H1 (cell line): ENCODE data around the gene ARHGEF26. TPM values are rescaled to one million over a fixed set of nuclear protein-coding genes. Genes with fewer than 3 reads are reported as not detected.

ENCODE experiments used
- CBX5 ChIP-seq: fragments of 300-800, 300-1000 bp; sonication (generic); IDR thresholded peaks from 2 replicates; pipeline ENCODE4 v1.7.1; 2016; ENCODE audit warnings: antibody characterized with exemption, low read length, low read depth
- CBX8 ChIP-seq: fragments of 300-800, 300-1000 bp; sonication (generic); IDR thresholded peaks from 2 replicates; pipeline ENCODE4 v1.7.1; 2016; ENCODE audit warnings: low read depth, low read length, borderline replicate concordance
- CHD7 ChIP-seq: fragments of 300-600 bp; sonication (generic); IDR thresholded peaks from 2 replicates; pipeline ENCODE4 v1.7.1; 2012; ENCODE audit warnings: low read length, moderate library complexity, mild to moderate bottlenecking, inconsistent platforms; ENCODE audit not compliant: insufficient replicate concordance
- CTBP2 ChIP-seq: IDR thresholded peaks from 2 replicates; pipeline ENCODE4 v1.7.0; 2011; ENCODE audit warnings: borderline replicate concordance, mild to moderate bottlenecking, moderate library complexity, mixed read lengths, low read length; ENCODE audit not compliant: insufficient read depth, insufficient read length
- RAD21 ChIP-seq, 2 experiments: IDR thresholded peaks in 1 of 2; conservative IDR thresholded peaks in 1 of 2; 2 replicates each; pipeline ENCODE4 v1.6.1; 2011; ENCODE audit warnings: low read depth in 2 of 2, low read length in 2 of 2, improper control_type of control experiment in 1 of 2, inconsistent platforms in 1 of 2, mild to moderate bottlenecking in 1 of 2, moderate library complexity in 1 of 2
- RBBP5 ChIP-seq: IDR thresholded peaks from 2 replicates; pipeline ENCODE4 v1.7.1; 2012; ENCODE audit warnings: low read depth, mild to moderate bottlenecking, inconsistent platforms, low read length, moderate library complexity, borderline replicate concordance
- SIRT6 ChIP-seq: IDR thresholded peaks from one replicate; pipeline ENCODE4 v1.7.1; 2012; ENCODE audit warnings: low read length, inconsistent platforms
- SIX5 ChIP-seq: IDR thresholded peaks from 2 replicates; pipeline ENCODE4 v1.6.1; 2011; ENCODE audit warnings: mild to moderate bottlenecking, low read depth, low read length
- SRF ChIP-seq: IDR thresholded peaks from 2 replicates; pipeline ENCODE4 v1.6.1; 2011; ENCODE audit warnings: mild to moderate bottlenecking, low read depth, low read length, moderate library complexity
- SUZ12 ChIP-seq: fragments of 200-600 bp; sonication (generic); IDR thresholded peaks from 2 replicates; pipeline ENCODE4 v1.6.1; 2012; ENCODE audit warnings: mild to moderate bottlenecking, inconsistent platforms, low read length, moderate library complexity, mixed read lengths
- polyA plus RNA-seq, 7 experiments: library from polyadenylated mRNA; depleted of rRNA in 3 of 7; stranded (reverse) in 5 of 7; unstranded in 2 of 7; fragments of >200 nt in 5 of 7; fragments of 200-250 nt in 2 of 7; gene quantifications; 1 replicate in 5 of 7; 2 replicates in 1 of 7; 4 replicates in 1 of 7; pipeline versions ENCODE4 v1.2.1 to v1.2.3, GENCODE V29; 2011 to 2013; ENCODE audit warnings: missing spikeins in 2 of 7, mixed read lengths in 2 of 7
- total RNA-seq: library from RNA; stranded (reverse); fragmentation: NEBNext Ultra II Directional; extraction: Animal tissue kit (Norgen Biotek cat#: 25700); gene quantifications from 2 replicates; pipeline ENCODE4 v1.2.1, GENCODE V29; 2021

The ARHGEF26 gene
- total and polyA plus RNA-seq, 2 of the 8 experiments (the other 6 are each of a cell fraction or from before 2014, with no cell fraction given), result 3.1 to 15.6 TPM

- TF ChIP-seq CHD7 (no peak), CBX8 (no peak), SIRT6 (no peak), CBX5 (no peak), SIX5 (no peak), CTBP2 (no peak), SRF (no peak), RBBP5 (no peak), RAD21 (IDR thresholded peaks at IDR 0.05 in 1 of 2, conservative IDR thresholded peaks at IDR 0.05 in 1 of 2; ENCODE audit: low read depth in 2 of 2, low read length in 2 of 2) (no peak), SUZ12 (no peak)
Measured at GRCh38 chr3:154195620-154196356, 74.6 kb downstream of the ARHGEF26 start (continued).
